Activated naive CD4-positive, alpha-beta T cell treated with anti-CD3 and anti-CD28 coated beads, Interleukin-2, amount 50 U/mL, for 24 hours (primary cell): ENCODE data around the gene DPF3.

Experiments used
- H3K27ac Mint-ChIP-seq: one replicate; pipeline ENCODE4 v1.8.0; 2021; ENCODE audit warnings: mild to moderate bottlenecking, mixed read lengths
- H3K27me3 Mint-ChIP-seq: one replicate; pipeline ENCODE4 v1.8.0; 2021; ENCODE audit warnings: mixed read lengths
- H3K36me3 Mint-ChIP-seq: one replicate; pipeline ENCODE4 v1.8.0; 2021; ENCODE audit warnings: mixed read lengths
- H3K4me1 Mint-ChIP-seq: one replicate; pipeline ENCODE4 v1.8.0; 2021; ENCODE audit warnings: mixed read lengths
- H3K4me3 Mint-ChIP-seq: one replicate; pipeline ENCODE4 v1.8.0; 2021; ENCODE audit warnings: mild to moderate bottlenecking, mixed read lengths
- H3K9me3 Mint-ChIP-seq: one replicate; pipeline ENCODE4 v1.8.0; 2021; ENCODE audit warnings: mixed read lengths

Gene DPF3

GRCh38 chr14:72731252-72732020 is 162.5 kb downstream of the DPF3 start:
- no peaks in the 10 kb centered on the region for H3K4me1 Mint-ChIP-seq
- H3K9me3 Mint-ChIP-seq: no peaks in the 10 kb centered on the region
- H3K36me3 Mint-ChIP-seq: peaks cover 1% of the 10 kb centered on the region
- no peak overlapping the region for H3K4me3 Mint-ChIP-seq
- H3K27ac Mint-ChIP-seq: no peak overlapping the region
- no peaks in the 10 kb centered on the region for H3K27me3 Mint-ChIP-seq

GRCh38 chr14:72730468-72730867 is 163.4 kb downstream of the DPF3 start:
- no peak overlapping the region for H3K4me3 Mint-ChIP-seq

GRCh38 chr14:72726444-72726843 is 167.5 kb downstream of the DPF3 start:
- Mint-ChIP-seq H3K36me3 (peaks cover 1% of the 10 kb centered on the region), H3K27ac (no peak overlapping the region), H3K27me3 (no peaks in the 10 kb centered on the region), H3K9me3 (no peaks in the 10 kb centered on the region), H3K4me3 (no peak overlapping the region), H3K4me1 (no peaks in the 10 kb centered on the region)

More at GRCh38 chr14:72730468-72730867, 163.4 kb downstream of the DPF3 start:
- H3K36me3 Mint-ChIP-seq: peaks cover 1% of the 10 kb centered on the region
- H3K9me3 Mint-ChIP-seq: no peaks in the 10 kb centered on the region
- H3K27me3 Mint-ChIP-seq: no peaks in the 10 kb centered on the region
- H3K27ac Mint-ChIP-seq: no peak overlapping the region
- no peaks in the 10 kb centered on the region for H3K4me1 Mint-ChIP-seq

- no peaks in the 10 kb centered on the region for H3K4me1 Mint-ChIP-seq
- no peaks in the 10 kb centered on the region for H3K9me3 Mint-ChIP-seq
- H3K27me3 Mint-ChIP-seq: no peaks in the 10 kb centered on the region
- no peak overlapping the region for H3K4me3 Mint-ChIP-seq
- H3K27ac Mint-ChIP-seq: no peak overlapping the region
- peaks cover 1% of the 10 kb centered on the region for H3K36me3 Mint-ChIP-seq
These were observed 169.9 kb downstream of the DPF3 start for GRCh38 chr14:72723858-72724530.

- no peaks in the 10 kb centered on the region for H3K27me3 Mint-ChIP-seq
- no peaks in the 10 kb centered on the region for H3K36me3 Mint-ChIP-seq
These were observed 171.6 kb downstream of the DPF3 start for GRCh38 chr14:72722201-72722785.

GRCh38 chr14:72721083-72721482 is 172.8 kb downstream of the DPF3 start:
- Mint-ChIP-seq H3K27ac (no peak overlapping the region), H3K9me3 (no peaks in the 10 kb centered on the region), H3K36me3 (no peaks in the 10 kb centered on the region), H3K4me3 (no peak overlapping the region), H3K27me3 (no peaks in the 10 kb centered on the region), H3K4me1 (peaks cover 12% of the 10 kb centered on the region)

More at GRCh38 chr14:72722201-72722785, 171.6 kb downstream of the DPF3 start:
- no peaks in the 10 kb centered on the region for H3K9me3 Mint-ChIP-seq
- no peaks in the 10 kb centered on the region for H3K4me1 Mint-ChIP-seq
- H3K4me3 Mint-ChIP-seq: no peak overlapping the region
- no peak overlapping the region for H3K27ac Mint-ChIP-seq

GRCh38 chr14:72717220-72717619 is 176.7 kb downstream of the DPF3 start:
- no peak overlapping the region for H3K27ac Mint-ChIP-seq
- H3K4me3 Mint-ChIP-seq: no peak overlapping the region
- H3K27me3 Mint-ChIP-seq: no peaks in the 10 kb centered on the region
- H3K4me1 Mint-ChIP-seq: peaks cover 40% of the 10 kb centered on the region
- no peaks in the 10 kb centered on the region for H3K9me3 Mint-ChIP-seq
- H3K36me3 Mint-ChIP-seq: no peaks in the 10 kb centered on the region

- H3K4me1 Mint-ChIP-seq: peaks cover 42% of the 10 kb centered on the region
- no peaks in the 10 kb centered on the region for H3K9me3 Mint-ChIP-seq
- H3K27ac Mint-ChIP-seq: peak overlapping the region; percentile 33
- no peaks in the 10 kb centered on the region for H3K27me3 Mint-ChIP-seq
- H3K36me3 Mint-ChIP-seq: no peaks in the 10 kb centered on the region
- H3K4me3 Mint-ChIP-seq: no peak overlapping the region
These were observed 177.4 kb downstream of the DPF3 start for GRCh38 chr14:72716476-72716875.

- no peaks in the 10 kb centered on the region for H3K36me3 Mint-ChIP-seq
- no peaks in the 10 kb centered on the region for H3K27me3 Mint-ChIP-seq
- no peak overlapping the region for H3K27ac Mint-ChIP-seq
- no peak overlapping the region for H3K4me3 Mint-ChIP-seq
- H3K4me1 Mint-ChIP-seq: peaks cover 42% of the 10 kb centered on the region
- H3K9me3 Mint-ChIP-seq: no peaks in the 10 kb centered on the region
These were observed 178.1 kb downstream of the DPF3 start for GRCh38 chr14:72715850-72716228.

- H3K27me3 Mint-ChIP-seq: no peaks in the 10 kb centered on the region
- H3K9me3 Mint-ChIP-seq: no peaks in the 10 kb centered on the region
- no peaks in the 10 kb centered on the region for H3K36me3 Mint-ChIP-seq
- H3K4me1 Mint-ChIP-seq: peaks cover 42% of the 10 kb centered on the region
- no peak overlapping the region for H3K4me3 Mint-ChIP-seq
- H3K27ac Mint-ChIP-seq: peak overlapping the region; percentile 73
These were observed 178.6 kb downstream of the DPF3 start for GRCh38 chr14:72715215-72715849.

- no peak overlapping the region for H3K4me3 Mint-ChIP-seq
- H3K4me1 Mint-ChIP-seq: peaks cover 42% of the 10 kb centered on the region
- no peaks in the 10 kb centered on the region for H3K36me3 Mint-ChIP-seq
- H3K27me3 Mint-ChIP-seq: no peaks in the 10 kb centered on the region
- no peaks in the 10 kb centered on the region for H3K9me3 Mint-ChIP-seq
- no peak overlapping the region for H3K27ac Mint-ChIP-seq
These were observed 179.1 kb downstream of the DPF3 start for GRCh38 chr14:72714871-72715214.

GRCh38 chr14:72714094-72714493 is 179.8 kb downstream of the DPF3 start:
- Mint-ChIP-seq H3K27me3 (no peaks in the 10 kb centered on the region), H3K9me3 (no peaks in the 10 kb centered on the region), H3K36me3 (no peaks in the 10 kb centered on the region), H3K27ac (no peak overlapping the region), H3K4me1 (peaks cover 42% of the 10 kb centered on the region), H3K4me3 (peak overlapping the region; percentile 30)

GRCh38 chr14:72711936-72712335 is 182.0 kb downstream of the DPF3 start:
- no peaks in the 10 kb centered on the region for H3K36me3 Mint-ChIP-seq
- H3K4me3 Mint-ChIP-seq: no peak overlapping the region
- no peak overlapping the region for H3K27ac Mint-ChIP-seq
- H3K4me1 Mint-ChIP-seq: peaks cover 39% of the 10 kb centered on the region
- H3K9me3 Mint-ChIP-seq: no peaks in the 10 kb centered on the region
- H3K27me3 Mint-ChIP-seq: no peaks in the 10 kb centered on the region

GRCh38 chr14:72709916-72710611 is 183.8 kb downstream of the DPF3 start:
- Mint-ChIP-seq H3K27me3 (no peaks in the 10 kb centered on the region), H3K36me3 (no peaks in the 10 kb centered on the region), H3K4me1 (peaks cover 23% of the 10 kb centered on the region), H3K27ac (peak overlapping the region; percentile 4), H3K4me3 (no peak overlapping the region), H3K9me3 (no peaks in the 10 kb centered on the region)

- H3K36me3 Mint-ChIP-seq: no peaks in the 10 kb centered on the region
- no peak overlapping the region for H3K27ac Mint-ChIP-seq
- no peaks in the 10 kb centered on the region for H3K27me3 Mint-ChIP-seq
- peaks cover 12% of the 10 kb centered on the region for H3K4me1 Mint-ChIP-seq
- H3K9me3 Mint-ChIP-seq: no peaks in the 10 kb centered on the region
- no peak overlapping the region for H3K4me3 Mint-ChIP-seq
These were observed 185.0 kb downstream of the DPF3 start for GRCh38 chr14:72708708-72709475.
